D721Med (cell line): ENCODE data around the gene TNNI2.

Source experiments
- DNase-seq: peaks from one replicate; pipeline ENCODE4 v3.0.0; 2011; ENCODE audit warnings: low spot score; ENCODE audit not compliant: insufficient read length
- FAIRE-seq: peaks from 2 replicates; lab custom pipeline; 2011; peaks lifted over from hg19 to GRCh38; lab: Jason Lieb, UNC
- CTCF ChIP-seq: IDR thresholded peaks from 2 replicates; pipeline ENCODE4 v1.5.1; 2012; ENCODE audit warnings: mild to moderate bottlenecking, control low read depth; ENCODE audit not compliant: insufficient read depth; ENCODE audit errors: missing control alignments

TNNI2 gene

GRCh38 chr11:1887451-1888346 is 48.9 kb downstream of the TNNI2 start:
- no peak for TF ChIP-seq CTCF
- no peak for FAIRE-seq
- no peak for DNase-seq

- no peak for TF ChIP-seq CTCF
- DNase-seq = no peak
- FAIRE-seq = no peak
Measured at GRCh38 chr11:1888347-1888753, 49.6 kb downstream of the TNNI2 start.

- no peak for TF ChIP-seq CTCF
- FAIRE-seq (no peak), DNase-seq (no peak)
Measured at GRCh38 chr11:1888811-1889210, 50.0 kb downstream of the TNNI2 start.

- no peak for DNase-seq
- TF ChIP-seq CTCF = no peak
- FAIRE-seq = no peak
Measured at GRCh38 chr11:1889224-1889930, 50.6 kb downstream of the TNNI2 start.

- no peak for FAIRE-seq
- DNase-seq = no peak
- no peak for TF ChIP-seq CTCF
Measured at GRCh38 chr11:1889941-1890855, 51.4 kb downstream of the TNNI2 start.
